ENCODE data around the gene SOX1.

GRCh38 chr13:112110479-112110878 lies 43.5 kb downstream of the SOX1 start:
- TF ChIP-seq CTCF (IDR thresholded peaks at IDR 0.05) (no peak), POLR2A (IDR thresholded peaks at IDR 0.05) (no peak), POLR2AphosphoS5 (IDR thresholded peaks at IDR 0.05) (no peak)
